WTC11 (cell line): ENCODE measurements around the gene FNIP2. TPM values are rescaled to one million over a fixed set of nuclear protein-coding genes. Genes with fewer than 3 reads are reported as not detected.

Experiments
- ATAC-seq: fragments of 200-7000 bp; cut with Tn5 transposase; 2 replicates; pipeline ENCODE4 v1.10.0; 2021; ENCODE audit warnings: mild to moderate bottlenecking, moderate library complexity
- CTCF ChIA-PET: fragments of 300-600 bp; sonication (Branson Sonifier 250); formaldehyde crosslinking; loops from one replicate; lab custom pipeline; 2021; ENCODE audit warnings: antibody characterized with exemption; lab: Charles Lee
- POLR2A ChIA-PET: fragments of 350-600 bp; sonication (Branson Sonifier 250); formaldehyde crosslinking; loops from one replicate; lab custom pipeline; 2021; ENCODE audit warnings: antibody characterized with exemption; lab: Charles Lee
- DNase-seq: peaks from one replicate; pipeline ENCODE4 v3.0.0; 2021; ENCODE audit warnings: low spot score
- H3K27ac Mint-ChIP-seq: 2 replicates; pipeline ENCODE4 v1.8.0; 2021; ENCODE audit warnings: mixed read lengths
- H3K27me3 Mint-ChIP-seq: 2 replicates; pipeline ENCODE4 v1.8.0; 2021; ENCODE audit warnings: low read depth, mild to moderate bottlenecking, moderate library complexity, mixed read lengths
- H3K36me3 Mint-ChIP-seq: 2 replicates; pipeline ENCODE4 v1.8.0; 2021; ENCODE audit warnings: mixed read lengths
- H3K4me1 Mint-ChIP-seq: 2 replicates; pipeline ENCODE4 v1.8.0; 2022; ENCODE audit warnings: mixed read lengths
- H3K4me3 Mint-ChIP-seq: 2 replicates; pipeline ENCODE4 v1.8.0; 2021; ENCODE audit warnings: mild to moderate bottlenecking, moderate library complexity, mixed read lengths
- H3K9me3 Mint-ChIP-seq: 2 replicates; pipeline ENCODE4 v1.8.0; 2021; ENCODE audit warnings: mixed read lengths
- ARID4B ChIP-seq: sonication (generic); formaldehyde crosslinking; IDR thresholded peaks from 2 replicates; pipeline ENCODE4 v1.8.0; 2023; ENCODE audit warnings: missing genetic modification reagents, mild to moderate bottlenecking, borderline replicate concordance
- ATF2 ChIP-seq: sonication (generic); formaldehyde crosslinking; IDR thresholded peaks from 2 replicates; pipeline ENCODE4 v1.8.1; 2022; ENCODE audit warnings: low read depth, missing genetic modification reagents, borderline replicate concordance
- CBFB ChIP-seq: sonication (generic); formaldehyde crosslinking; IDR thresholded peaks from 2 replicates; pipeline ENCODE4 v1.8.1; 2022; ENCODE audit warnings: mild to moderate bottlenecking, low read depth, missing genetic modification reagents
- CTCF ChIP-seq: fragments of 200-600 bp; IDR thresholded peaks from 2 replicates; pipeline ENCODE4 v1.8.0; 2022; ENCODE audit warnings: antibody characterized with exemption
- E2F1 ChIP-seq: sonication (generic); formaldehyde crosslinking; IDR thresholded peaks from 2 replicates; pipeline ENCODE4 v1.8.0; 2022; ENCODE audit warnings: mild to moderate bottlenecking, missing genetic modification reagents
- E2F5 ChIP-seq: sonication (generic); formaldehyde crosslinking; IDR thresholded peaks from 2 replicates; pipeline ENCODE4 v1.8.1; 2022; ENCODE audit warnings: mild to moderate bottlenecking, moderate library complexity, missing genetic modification reagents
- ELF4 ChIP-seq: sonication (generic); formaldehyde crosslinking; IDR thresholded peaks from 2 replicates; pipeline ENCODE4 v1.8.1; 2022; ENCODE audit warnings: low read depth, mild to moderate bottlenecking, moderate library complexity, missing genetic modification reagents
- ESRRA ChIP-seq: sonication (generic); formaldehyde crosslinking; IDR thresholded peaks from 2 replicates; pipeline ENCODE4 v1.8.1; 2022; ENCODE audit warnings: mild to moderate bottlenecking, missing genetic modification reagents, borderline replicate concordance
- FOXJ3 ChIP-seq: sonication (generic); formaldehyde crosslinking; IDR thresholded peaks from 2 replicates; pipeline ENCODE4 v1.9.0; 2021; ENCODE audit warnings: missing genetic modification reagents, mild to moderate bottlenecking, borderline replicate concordance
- KAT7 ChIP-seq: sonication (generic); formaldehyde crosslinking; IDR thresholded peaks from 2 replicates; pipeline ENCODE4 v1.8.1; 2023; ENCODE audit warnings: missing genetic modification reagents, mild to moderate bottlenecking, borderline replicate concordance
- NFE2L1 ChIP-seq: sonication (generic); formaldehyde crosslinking; IDR thresholded peaks from 2 replicates; pipeline ENCODE4 v1.8.1; 2023; ENCODE audit warnings: missing genetic modification reagents
- NR3C1 ChIP-seq: sonication (generic); formaldehyde crosslinking; conservative IDR thresholded peaks from 2 replicates; pipeline ENCODE4 v1.8.1; 2023; ENCODE audit warnings: low read depth, mild to moderate bottlenecking, missing genetic modification reagents
- PRDM15 ChIP-seq: sonication (generic); formaldehyde crosslinking; IDR thresholded peaks from 2 replicates; pipeline ENCODE4 v1.8.0; 2022; ENCODE audit warnings: missing genetic modification reagents
- PRRX2 ChIP-seq: fragments of 250-450 bp; sonication (Bioruptor Pico); IDR thresholded peaks from 2 replicates; pipeline ENCODE4 v1.8.0; 2021; ENCODE audit warnings: mild to moderate bottlenecking
- USF1 ChIP-seq: sonication (generic); formaldehyde crosslinking; IDR thresholded peaks from 2 replicates; pipeline ENCODE4 v1.8.0; 2022; ENCODE audit warnings: mild to moderate bottlenecking, missing genetic modification reagents
- ZMAT4 ChIP-seq: fragments of 250-450 bp; sonication (Bioruptor Pico); IDR thresholded peaks from 2 replicates; pipeline ENCODE4 v1.9.0; 2021; ENCODE audit warnings: mild to moderate bottlenecking
- ZNF263 ChIP-seq: sonication (generic); formaldehyde crosslinking; IDR thresholded peaks from 2 replicates; pipeline ENCODE4 v1.8.1; 2022; ENCODE audit warnings: low read depth, mild to moderate bottlenecking, moderate library complexity, missing genetic modification reagents
- ZNF423 ChIP-seq: fragments of 250-450 bp; sonication (Bioruptor Pico); IDR thresholded peaks from 2 replicates; pipeline ENCODE4 v2.1.2; 2022; ENCODE audit warnings: mild to moderate bottlenecking, moderate library complexity
- total RNA-seq: library from RNA; stranded (reverse); gene quantifications from 3 replicates; pipeline ENCODE4 v1.2.3, GENCODE V29; 2021

Gene FNIP2
- total RNA-seq, 1 experiment from 2014 or later = 8.6 TPM

- no peaks in the 10 kb centered on the region for H3K9me3 Mint-ChIP-seq
- no peaks in the 10 kb centered on the region for H3K36me3 Mint-ChIP-seq
- POLR2A ChIA-PET = no interaction called here
- no peak for ATAC-seq
- no peaks in the 10 kb centered on the region for H3K27me3 Mint-ChIP-seq
- DNase-seq = no peak
- peaks cover 6% of the 10 kb centered on the region for H3K4me1 Mint-ChIP-seq
- no peak overlapping the region for H3K27ac Mint-ChIP-seq
- CTCF ChIA-PET = no interaction called here
- no peak overlapping the region for H3K4me3 Mint-ChIP-seq
- TF ChIP-seq CBFB (CRISPR knock-in tag) (no peak), USF1 (no peak), PRDM15 (no peak), ATF2 (CRISPR knock-in tag) (no peak), ZNF263 (CRISPR knock-in tag) (no peak), FOXJ3 (CRISPR knock-in tag) (no peak), ESRRA (no peak), ELF4 (CRISPR knock-in tag) (no peak), NFE2L1 (no peak), CTCF (no peak), NR3C1 (CRISPR knock-in tag) (no peak), ZNF423 (no peak), E2F1 (CRISPR knock-in tag) (no peak), ARID4B (no peak), KAT7 (CRISPR knock-in tag) (no peak), E2F5 (CRISPR knock-in tag) (no peak), ZMAT4 (CRISPR knock-in tag) (no peak), PRRX2 (CRISPR knock-in tag) (no peak)
Observed at GRCh38 chr4:158854236-158854635, 85.4 kb downstream of the FNIP2 start.
